HepG2 (cell line): ENCODE measurements around the gene PAFAH1B2. TPM values are rescaled to one million over a fixed set of nuclear protein-coding genes. Genes with fewer than 3 reads are reported as not detected.

ENCODE experiments used
- CEBPG ChIP-seq: IDR thresholded peaks from 2 replicates; pipeline ENCODE4 v1.6.1; 2016
- ELF1 ChIP-seq: sonication (generic); formaldehyde crosslinking; IDR thresholded peaks from 2 replicates; pipeline ENCODE4 v1.4.0; 2020; ENCODE audit warnings: missing genetic modification reagents
- GMEB1 ChIP-seq: sonication (generic); formaldehyde crosslinking; IDR thresholded peaks from 2 replicates; pipeline ENCODE4 v1.5.1; 2020; ENCODE audit warnings: missing genetic modification reagents, mild to moderate bottlenecking, borderline replicate concordance
- GZF1 ChIP-seq: sonication (generic); formaldehyde crosslinking; IDR thresholded peaks from 2 replicates; pipeline ENCODE4 v1.5.1; 2020; ENCODE audit warnings: mild to moderate bottlenecking, missing genetic modification reagents
- HMG20B ChIP-seq: conservative IDR thresholded peaks from 2 replicates; pipeline ENCODE4 v1.6.1; 2016; ENCODE audit warnings: missing genetic modification reagents, missing compliant biosample characterization
- NFKBIZ ChIP-seq: IDR thresholded peaks from 2 replicates; pipeline ENCODE4 v1.6.1; 2018; ENCODE audit warnings: missing genetic modification reagents, missing compliant biosample characterization
- PAXIP1 ChIP-seq: sonication (generic); formaldehyde crosslinking; conservative IDR thresholded peaks from 2 replicates; pipeline ENCODE4 v1.4.0; 2020; ENCODE audit warnings: mild to moderate bottlenecking, missing genetic modification reagents, moderate library complexity
- REST ChIP-seq, 2 experiments: IDR thresholded peaks; 2 replicates each; pipeline ENCODE4 v1.6.1; 2011 to 2012; ENCODE audit warnings: low read length in 2 of 2, borderline replicate concordance in 1 of 2, low read depth in 1 of 2, mild to moderate bottlenecking in 1 of 2, moderate library complexity in 1 of 2
- RFX1 ChIP-seq: fragments of 450-650 bp; IDR thresholded peaks from 2 replicates; pipeline ENCODE4 v1.6.1; 2017
- SRY ChIP-seq: sonication (generic); formaldehyde crosslinking; IDR thresholded peaks from 2 replicates; pipeline ENCODE4 v1.8.0; 2022; ENCODE audit warnings: mild to moderate bottlenecking, missing genetic modification reagents
- TP53 ChIP-seq: sonication (generic); formaldehyde crosslinking; conservative IDR thresholded peaks from 2 replicates; pipeline ENCODE4 v1.4.0; 2020; ENCODE audit warnings: missing genetic modification reagents
- U2AF1 ChIP-seq: fragments of 200-400 bp; formaldehyde crosslinking; optimal IDR thresholded peaks from 2 replicates; pipeline ENCODE3; 2017; ENCODE audit warnings: mild to moderate bottlenecking, low read depth, low read length
- ZBTB1 ChIP-seq: sonication (generic); formaldehyde crosslinking; IDR thresholded peaks from 2 replicates; pipeline ENCODE4 v1.4.0; 2020; ENCODE audit warnings: missing genetic modification reagents, borderline replicate concordance
- ZNF205 ChIP-seq: IDR thresholded peaks from 2 replicates; pipeline ENCODE4 v1.6.1; 2018; ENCODE audit warnings: missing biosample characterization, missing genetic modification reagents
- ZNF512B ChIP-seq: sonication (generic); formaldehyde crosslinking; IDR thresholded peaks from 2 replicates; pipeline ENCODE4 v1.5.1; 2020; ENCODE audit warnings: missing genetic modification reagents, mild to moderate bottlenecking, borderline replicate concordance
- ZNF549 ChIP-seq: sonication (generic); formaldehyde crosslinking; IDR thresholded peaks from 2 replicates; pipeline ENCODE4 v1.5.0; 2020; ENCODE audit warnings: missing genetic modification reagents
- ZNF780A ChIP-seq: sonication (generic); formaldehyde crosslinking; IDR thresholded peaks from 2 replicates; pipeline ENCODE4 v1.8.0; 2022; ENCODE audit warnings: mild to moderate bottlenecking, missing genetic modification reagents, moderate library complexity
- ZNF790 ChIP-seq: sonication (generic); formaldehyde crosslinking; IDR thresholded peaks from 2 replicates; pipeline ENCODE4 v1.8.0; 2022; ENCODE audit warnings: missing genetic modification reagents, mild to moderate bottlenecking, borderline replicate concordance
- polyA plus RNA-seq, 8 experiments: library from polyadenylated mRNA; depleted of rRNA in 3 of 8; stranded (reverse) in 7 of 8; unstranded in 1 of 8; fragments of >200 nt; fragmentation: Illumina TruSeq in 4 of 8; extraction: Trizol in 4 of 8; gene quantifications; 2 replicates each; pipeline versions ENCODE4 v1.2.1 to v1.2.3, GENCODE V29; 2011 to 2016; ENCODE audit warnings: low read depth in 4 of 8, missing spikeins in 1 of 8, mixed read lengths in 1 of 8; ENCODE audit not compliant: insufficient read depth in 1 of 8
- total RNA-seq, 5 experiments: library from RNA; depleted of rRNA; stranded (reverse); fragments of >200 nt; fragmentation: Illumina TruSeq; extraction: Trizol; gene quantifications; 2 replicates each; pipeline ENCODE4 v1.2.3, GENCODE V29; 2016; ENCODE audit warnings: low read depth in 1 of 5

Gene PAFAH1B2
- total and polyA plus RNA-seq, 2 of the 13 experiments (the other 11 are each of a cell fraction or from before 2014, with no cell fraction given) = 28.8 to 104 TPM

GRCh38 chr11:117143871-117144476 lies at the start of gene PAFAH1B2 (continued):
- TF ChIP-seq ZNF205 (CRISPR knock-in tag) (peak; percentile 65; the same call in 1 of the 2 replicates), ELF1 (CRISPR knock-in tag) (peak; percentile 87), CEBPG (CRISPR knock-in tag) (peak; percentile 22; the same call in 1 of the 2 replicates), ZBTB1 (CRISPR knock-in tag) (peak; percentile 15; the same call in 1 of the 2 replicates), PAXIP1 (CRISPR knock-in tag) (peak; percentile 43; the same call in 1 of the 2 replicates), GMEB1 (CRISPR knock-in tag) (peak; percentile 80), REST (IDR thresholded peaks at IDR 0.05; ENCODE audit: borderline replicate concordance in 1 of 2, low read depth in 1 of 2, low read length in 2 of 2) (peak in 1 of 2 experiments; percentile 63; a peak in 1 of 4 replicates), ZNF549 (CRISPR knock-in tag) (no peak), ZNF780A (peak; percentile 84; the same call in 1 of the 2 replicates), HMG20B (no peak), GZF1 (CRISPR knock-in tag) (peak; percentile 29; the same call in 1 of the 2 replicates), U2AF1 (no peak), ZNF512B (CRISPR knock-in tag) (no peak), ZNF790 (CRISPR knock-in tag) (no peak), SRY (CRISPR knock-in tag) (0 out of 2 replicates have a peak, but pooled peaks have one; percentile 43), NFKBIZ (CRISPR knock-in tag) (peak; percentile 73), TP53 (CRISPR knock-in tag) (peak; percentile 26; the same call in 1 of the 2 replicates), RFX1 (no peak)
